DMS 273 treated with DMSO at 0.1 percent for 48 hours (cell line): ENCODE measurements around the gene CEP350.
"Not testable (repeated sequence)": the region's sequence is repeated elsewhere in the genome, so short reads cannot be mapped to it uniquely, and the experiment has no call there.

Experiments used
- DNase-seq: peaks from one replicate; lab custom pipeline; 2025; lab: John Stamatoyannopoulos, UW

CEP350 gene

DNA sequence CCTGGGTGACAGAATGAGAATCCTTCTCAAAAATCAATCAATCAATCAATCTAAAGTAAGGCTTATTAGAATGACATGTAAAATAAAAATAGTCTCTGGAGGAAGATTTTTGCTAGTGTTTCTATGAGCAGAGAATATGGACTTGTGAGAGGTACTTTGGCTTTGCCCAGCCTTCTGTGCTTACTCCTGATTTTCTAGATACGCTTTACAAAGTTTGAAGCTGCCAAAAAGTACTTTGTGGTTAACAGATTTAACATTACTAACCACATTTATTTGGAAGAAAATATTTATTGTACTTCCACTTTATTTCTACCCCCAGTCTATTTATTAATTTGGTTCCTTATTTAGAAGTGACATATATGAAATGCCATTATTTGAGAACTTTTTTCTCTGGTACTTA, 41.0 kb downstream of the CEP350 start:
- DNase-seq, result no peak

- DNase-seq, result no peak
Measured at GRCh38 chr1:179996099-179996498, 41.5 kb downstream of the CEP350 start.

DNA sequence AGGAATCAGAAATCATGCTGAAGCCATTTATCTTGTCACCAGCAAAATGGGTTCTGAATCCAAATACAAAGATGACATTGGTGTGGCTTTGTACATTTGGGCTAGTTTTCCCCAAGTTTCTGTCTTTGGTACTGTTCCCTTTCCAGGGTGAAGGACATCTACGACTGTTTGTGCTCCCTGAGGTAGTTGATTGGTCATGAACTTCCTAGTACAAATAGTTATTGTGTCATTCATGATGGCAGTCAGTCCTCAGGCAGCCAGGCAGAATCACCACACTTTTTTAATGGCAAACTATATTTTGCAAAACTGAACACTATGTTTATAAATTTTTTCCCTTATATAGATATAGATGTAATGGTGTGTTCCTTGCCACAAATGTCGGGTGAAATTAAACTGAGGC, 46.0 kb downstream of the CEP350 start:
- no peak for DNase-seq

GRCh38 chr1:180002437-180002836, 47.8 kb downstream of the CEP350 start:
- DNase-seq, result no peak

DNA sequence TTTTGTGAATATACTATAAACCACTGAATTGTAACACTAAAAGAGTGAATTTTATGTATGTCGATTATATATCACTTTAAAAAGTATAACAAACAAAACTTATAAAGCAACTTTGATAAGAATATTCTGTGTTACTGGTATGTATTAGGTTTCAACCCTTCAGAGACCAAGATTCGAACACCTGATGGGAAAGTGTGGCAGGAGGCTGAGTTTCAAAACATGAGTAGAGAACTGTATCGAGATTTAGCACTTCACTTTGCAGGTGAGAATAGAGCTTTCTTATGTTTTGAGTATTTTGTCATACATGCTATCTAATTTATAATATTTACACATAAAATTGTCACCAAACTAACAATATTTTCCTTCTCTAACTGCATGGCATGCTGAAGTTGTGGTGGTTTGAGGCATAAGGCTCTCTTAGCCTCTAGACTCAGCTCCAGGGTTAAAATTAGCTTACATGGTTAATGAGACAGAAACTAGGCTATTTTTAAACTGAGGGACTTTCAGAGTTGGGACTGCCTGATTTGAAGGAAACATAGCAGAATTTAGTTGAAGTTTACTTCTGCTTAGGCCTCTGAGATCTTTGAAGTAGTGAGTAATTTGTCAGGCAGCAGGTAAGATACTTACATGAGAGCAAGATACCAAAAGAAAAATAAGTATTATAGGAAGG, 48.6 kb downstream of the CEP350 start:
- DNase-seq, result no peak

DNA sequence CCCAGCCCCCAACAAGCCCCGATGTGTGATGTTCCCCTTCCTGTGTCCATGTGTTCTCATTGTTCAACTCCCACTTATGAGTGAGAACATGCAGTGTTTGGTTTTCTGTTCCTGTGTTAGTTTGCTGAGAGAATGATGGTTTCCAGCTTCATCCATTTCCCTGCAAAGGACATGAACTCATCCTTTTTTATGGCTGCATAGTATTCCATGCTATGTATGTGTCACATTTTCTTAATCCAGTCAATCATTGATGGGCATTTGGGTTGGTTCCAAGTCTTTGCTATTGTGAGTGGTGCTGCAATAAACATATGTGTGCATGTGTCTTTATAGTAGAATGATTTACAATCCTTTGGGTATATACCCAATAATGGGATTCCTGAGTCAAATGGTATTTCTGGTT, 52.2 kb downstream of the CEP350 start:
- DNase-seq, result not testable (repeated sequence)

DNA sequence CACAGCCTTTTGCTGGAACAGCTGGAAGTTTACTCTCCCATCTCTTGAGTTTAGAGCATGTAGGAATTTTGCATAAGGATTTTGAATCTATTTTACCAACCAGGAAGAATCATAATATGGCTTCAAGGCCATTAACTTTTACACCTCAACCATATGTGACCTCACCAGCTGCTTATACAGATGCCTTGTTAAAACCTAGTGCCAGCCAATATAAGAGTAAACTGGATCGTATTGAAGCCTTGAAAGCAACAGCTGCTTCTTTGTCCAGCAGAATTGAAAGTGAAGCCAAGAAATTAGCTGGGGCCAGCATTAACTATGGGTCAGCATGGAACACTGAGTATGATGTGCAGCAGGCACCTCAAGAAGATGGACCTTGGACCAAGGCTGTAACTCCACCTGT, 65.4 kb downstream of the CEP350 start:
- peak; percentile 21 for DNase-seq

- DNase-seq, result no peak
Measured at GRCh38 chr1:180026556-180026955, 71.9 kb downstream of the CEP350 start.

DNA sequence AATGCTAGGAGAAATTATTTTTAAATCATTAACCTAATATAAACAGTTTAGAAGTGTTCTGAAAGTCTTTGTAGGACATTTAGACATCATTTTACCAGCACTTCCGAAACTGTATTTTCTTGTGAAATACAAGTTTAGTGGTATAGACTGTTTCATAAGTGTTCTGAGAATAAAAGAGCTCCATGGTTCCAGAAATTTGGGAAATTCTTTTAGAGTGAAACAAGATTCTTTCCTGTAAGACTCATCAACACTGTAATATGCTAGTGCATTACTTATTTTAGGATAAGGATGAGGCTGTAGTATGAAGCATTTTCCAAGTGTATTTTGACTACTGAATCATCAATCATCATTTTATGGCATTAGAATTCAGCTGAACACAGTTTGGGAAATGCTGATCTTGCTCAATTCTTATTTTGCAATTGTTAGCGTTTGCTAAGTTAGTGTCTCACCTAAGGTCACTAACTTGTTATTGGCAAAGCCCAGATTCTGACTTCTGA, 73.4 kb downstream of the CEP350 start:
- no peak for DNase-seq

- no peak for DNase-seq
Measured at GRCh38 chr1:180028864-180029263, 74.3 kb downstream of the CEP350 start.

- no peak for DNase-seq
Measured at GRCh38 chr1:180029524-180030135, 75.0 kb downstream of the CEP350 start.

DNA sequence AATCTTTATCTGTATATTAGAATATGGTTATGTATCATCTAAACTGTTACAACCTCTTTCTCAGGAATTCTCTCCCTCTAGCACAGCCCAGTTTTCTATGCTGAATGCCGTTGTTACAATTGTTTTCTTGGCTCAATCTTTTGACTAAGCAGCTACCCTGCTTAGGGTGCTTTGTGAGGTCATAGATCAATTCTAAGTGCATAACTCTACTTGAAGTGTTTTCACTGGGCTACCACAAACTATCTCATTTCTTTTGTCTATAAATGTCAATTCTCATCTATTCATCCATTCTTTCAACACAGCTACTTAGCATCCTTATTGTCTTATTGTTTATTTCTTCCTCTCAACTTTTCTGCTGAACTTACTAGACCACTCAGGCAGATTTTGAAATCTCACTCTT, 77.1 kb downstream of the CEP350 start:
- DNase-seq, result no peak

- DNase-seq, result no peak
Measured at GRCh38 chr1:180033390-180033789, 78.8 kb downstream of the CEP350 start.

- no peak for DNase-seq
Measured at GRCh38 chr1:180040034-180040433, 85.4 kb downstream of the CEP350 start.

GRCh38 chr1:180041582-180041981, 87.0 kb downstream of the CEP350 start:
- no peak for DNase-seq

DNA sequence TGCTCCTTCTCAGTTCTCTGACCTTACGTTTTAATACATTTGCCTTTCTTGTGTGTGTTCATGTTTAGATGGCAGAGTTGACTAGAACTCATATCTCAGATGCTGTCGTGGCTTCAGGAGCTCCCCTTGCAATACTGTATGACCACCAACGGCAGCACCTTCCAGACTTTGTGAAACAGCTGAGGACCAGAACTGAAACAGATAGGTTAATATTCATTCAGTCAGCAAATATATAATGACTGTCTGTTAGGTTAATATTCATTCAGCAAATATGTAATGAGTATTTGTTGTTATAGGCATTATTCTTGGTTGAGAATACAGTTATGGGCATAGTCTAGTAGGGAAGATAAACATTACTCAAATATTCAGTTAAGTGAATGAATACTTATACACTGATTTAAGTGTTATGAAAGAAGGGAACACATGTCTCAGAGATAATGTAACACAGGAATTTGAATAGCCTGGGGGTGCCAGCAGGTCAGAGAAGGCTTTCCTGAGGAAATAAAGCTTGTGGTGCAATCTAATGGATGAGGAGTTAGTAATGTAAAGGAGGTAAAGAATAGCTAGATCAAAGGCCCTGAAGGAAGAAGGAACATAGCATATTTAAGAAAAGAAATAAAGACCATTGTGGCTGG, 88.5 kb downstream of the CEP350 start:
- no peak for DNase-seq

DNA sequence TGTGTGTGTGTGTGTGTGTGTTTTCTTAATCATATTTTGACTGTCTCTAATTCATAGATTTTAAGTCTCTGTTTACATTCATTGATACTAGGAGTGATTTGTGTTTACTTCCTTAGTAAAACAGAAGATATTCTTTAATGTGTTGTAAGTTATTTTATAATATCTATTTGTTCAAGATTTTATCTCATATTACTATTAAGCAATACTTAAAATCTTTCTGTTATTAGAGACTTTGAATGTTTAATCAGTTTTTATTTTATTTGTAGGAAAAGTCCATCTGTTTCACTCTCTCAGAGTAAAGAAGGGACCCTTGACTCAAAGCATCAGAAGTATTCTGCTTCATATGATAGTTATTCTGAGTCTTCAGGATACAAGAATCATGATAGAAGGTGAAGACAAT, 89.2 kb downstream of the CEP350 start:
- DNase-seq, result no peak

GRCh38 chr1:180046674-180047073, 92.1 kb downstream of the CEP350 start:
- no peak for DNase-seq

DNA sequence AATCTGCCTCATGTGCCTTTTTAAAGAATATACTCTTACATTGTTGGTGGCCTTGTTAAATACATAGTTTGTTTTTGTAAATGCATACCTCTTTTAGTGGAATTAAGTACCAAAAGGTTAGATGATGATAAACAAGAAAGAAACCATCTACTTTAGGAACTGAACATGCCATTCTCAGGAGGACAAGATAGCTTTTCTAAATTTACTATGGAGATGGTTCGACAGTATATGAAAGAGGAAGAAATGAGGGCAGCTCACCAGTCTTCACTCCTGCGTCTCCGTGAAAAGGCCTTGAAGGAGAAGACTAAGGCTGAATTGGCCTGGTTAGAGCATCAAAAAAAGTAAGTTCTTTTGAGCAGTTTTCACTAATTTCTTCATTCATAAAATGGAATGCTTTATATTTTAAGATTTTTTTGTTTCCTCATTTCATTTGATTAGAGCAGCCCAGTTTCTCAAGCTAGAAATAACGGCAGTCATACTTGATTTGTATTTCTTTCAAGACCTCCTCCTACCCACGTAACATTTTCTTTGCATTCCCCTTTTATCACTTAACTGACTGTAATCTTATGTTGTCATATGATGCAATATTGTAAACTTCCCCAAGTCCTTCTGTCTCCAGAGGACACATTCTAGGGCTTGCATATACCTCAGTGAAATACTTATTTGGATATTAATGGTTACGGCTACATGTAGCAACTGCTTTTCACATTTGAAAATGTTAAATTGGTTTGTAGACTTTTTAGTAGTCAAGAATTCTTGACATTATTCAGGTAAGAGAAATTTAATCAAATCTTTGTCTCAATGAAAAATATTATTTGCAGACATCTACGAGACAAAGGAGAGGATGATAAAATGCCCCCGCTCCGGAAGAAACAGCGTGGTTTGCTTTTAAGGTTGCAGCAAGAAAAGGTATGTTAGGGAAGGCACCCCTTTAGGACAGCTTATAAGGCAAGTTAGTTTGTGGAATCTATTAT, 99.3 kb downstream of the CEP350 start:
- DNase-seq, result no peak

GRCh38 chr1:180057883-180058396, 103.3 kb downstream of the CEP350 start:
- DNase-seq, result no peak

- DNase-seq, result no peak
Measured at GRCh38 chr1:180061019-180061418, 106.4 kb downstream of the CEP350 start.

DNA sequence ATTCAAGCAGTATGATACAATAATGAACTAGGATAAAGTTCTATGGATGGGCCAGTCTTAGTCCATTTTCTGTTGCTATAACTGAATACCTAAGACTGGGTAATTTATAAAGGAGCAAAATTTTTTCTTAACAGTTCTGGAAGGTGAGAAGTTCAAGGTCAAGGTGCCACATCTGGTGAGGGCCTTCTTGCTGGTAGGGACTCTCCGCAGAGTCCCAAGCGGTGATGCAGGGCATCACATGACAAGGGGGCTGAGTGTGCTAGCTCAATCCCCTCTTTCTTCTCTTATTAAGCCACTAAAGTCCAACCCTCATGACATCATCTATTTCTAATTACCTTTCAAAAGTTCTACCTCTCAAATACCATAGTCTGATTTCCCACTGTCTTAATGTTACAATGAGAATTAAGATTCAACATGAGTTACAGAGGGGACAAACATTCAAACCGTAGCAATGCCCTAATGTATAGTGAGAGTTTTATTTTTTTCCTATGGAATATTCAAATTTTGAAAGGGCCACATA, 107.9 kb downstream of the CEP350 start:
- no peak for DNase-seq
